ENCODE results near the gene TNFRSF18.

TNFRSF18 gene

DNA sequence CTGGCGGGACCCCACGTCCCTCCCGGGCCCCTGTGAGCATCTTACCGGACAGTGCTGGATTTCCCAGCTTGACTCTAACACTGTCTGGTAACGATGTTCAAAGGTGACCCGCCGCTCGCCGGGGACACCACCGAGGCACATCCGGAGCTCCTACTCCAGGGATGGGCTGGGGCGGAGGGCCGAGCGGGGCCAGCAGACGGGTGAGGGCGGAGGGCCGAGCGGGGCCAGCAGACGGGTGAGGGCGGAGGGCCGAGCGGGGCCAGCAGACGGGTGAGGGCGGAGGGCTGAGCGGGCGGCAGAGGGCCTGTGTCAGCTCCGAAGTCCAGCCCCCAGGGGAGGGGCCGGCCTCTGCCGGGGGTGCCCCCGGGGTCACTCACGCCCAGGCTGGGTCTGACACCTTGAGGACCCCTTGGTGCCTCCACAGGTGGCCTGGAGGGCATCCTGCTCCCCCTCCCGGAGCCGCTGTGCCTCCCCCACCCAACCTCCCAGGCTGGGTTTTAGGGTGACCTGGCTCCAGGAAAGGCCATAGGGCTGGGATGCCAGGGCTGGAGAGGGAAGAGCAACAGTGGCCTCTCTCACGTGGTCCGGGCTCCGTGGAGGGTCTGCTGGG lies 38.4 kb downstream of the TNFRSF18 start:
- no peak for DNase-seq (ENCODE audit: insufficient read length, low spot score)
- no peak for FAIRE-seq

- FAIRE-seq (no peak), DNase-seq (ENCODE audit: insufficient read length, low spot score) (no peak)
These were observed 39.0 kb downstream of the TNFRSF18 start for GRCh38 chr1:1167398-1167821.

GRCh38 chr1:1166642-1167397 lies 39.6 kb downstream of the TNFRSF18 start:
- no peak for DNase-seq (ENCODE audit: insufficient read length, low spot score)
- no peak for FAIRE-seq

DNA sequence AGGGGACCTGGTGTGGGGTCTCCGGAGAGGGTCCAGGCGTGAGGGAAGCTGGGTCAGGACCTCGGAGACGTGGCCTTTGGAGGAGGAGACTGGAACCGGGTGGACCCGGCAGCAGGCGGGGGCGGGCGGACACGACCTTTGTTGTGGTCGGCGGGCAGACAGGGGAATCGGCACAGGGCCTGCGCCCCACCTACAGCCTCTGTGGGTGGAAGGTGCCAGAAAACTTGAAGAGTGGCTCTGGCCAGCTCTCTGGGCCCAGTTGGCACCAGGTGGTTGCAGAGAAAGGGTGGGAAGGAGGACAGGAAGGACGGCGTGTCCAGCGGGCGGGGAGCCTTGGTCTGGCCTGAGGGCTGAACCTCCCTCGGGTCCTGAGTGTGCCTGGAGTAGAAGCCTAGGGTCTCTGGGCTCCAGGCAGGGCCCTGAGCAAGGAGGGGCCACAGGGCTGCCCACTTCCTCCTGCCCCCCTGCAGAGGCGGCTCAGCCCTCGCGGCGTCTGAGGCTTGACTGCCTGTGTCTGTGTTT lies 40.4 kb downstream of the TNFRSF18 start:
- no peak for FAIRE-seq

GRCh38 chr1:1165485-1165884 lies 40.9 kb downstream of the TNFRSF18 start:
- DNase-seq (ENCODE audit: insufficient read length, low spot score) (no peak), FAIRE-seq (no peak)

More for the DNA sequence above, 40.4 kb downstream of the TNFRSF18 start:
- no peak for DNase-seq (ENCODE audit: insufficient read length, low spot score)

GRCh38 chr1:1164701-1165451 lies 41.5 kb downstream of the TNFRSF18 start:
- no peak for DNase-seq (ENCODE audit: insufficient read length, low spot score)
- FAIRE-seq = no peak

DNA sequence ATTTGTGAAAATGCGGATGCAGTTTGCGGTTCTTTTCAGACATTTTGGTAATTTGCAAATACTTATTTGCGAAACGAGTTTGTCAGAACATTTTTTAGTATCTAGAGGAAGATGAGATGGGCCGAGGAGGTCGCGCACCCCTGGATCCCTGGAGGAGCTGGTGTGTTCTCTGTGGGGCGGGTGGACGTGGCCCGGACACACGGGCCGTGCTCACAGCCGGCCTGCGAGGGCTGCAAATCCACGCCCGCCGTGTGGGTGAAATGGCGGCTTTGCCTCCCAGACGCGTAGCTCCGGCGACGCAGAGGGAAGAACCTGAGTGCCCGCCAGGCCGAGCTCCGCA lies 42.1 kb downstream of the TNFRSF18 start:
- FAIRE-seq (no peak), DNase-seq (ENCODE audit: insufficient read length, low spot score) (no peak)

DNA sequence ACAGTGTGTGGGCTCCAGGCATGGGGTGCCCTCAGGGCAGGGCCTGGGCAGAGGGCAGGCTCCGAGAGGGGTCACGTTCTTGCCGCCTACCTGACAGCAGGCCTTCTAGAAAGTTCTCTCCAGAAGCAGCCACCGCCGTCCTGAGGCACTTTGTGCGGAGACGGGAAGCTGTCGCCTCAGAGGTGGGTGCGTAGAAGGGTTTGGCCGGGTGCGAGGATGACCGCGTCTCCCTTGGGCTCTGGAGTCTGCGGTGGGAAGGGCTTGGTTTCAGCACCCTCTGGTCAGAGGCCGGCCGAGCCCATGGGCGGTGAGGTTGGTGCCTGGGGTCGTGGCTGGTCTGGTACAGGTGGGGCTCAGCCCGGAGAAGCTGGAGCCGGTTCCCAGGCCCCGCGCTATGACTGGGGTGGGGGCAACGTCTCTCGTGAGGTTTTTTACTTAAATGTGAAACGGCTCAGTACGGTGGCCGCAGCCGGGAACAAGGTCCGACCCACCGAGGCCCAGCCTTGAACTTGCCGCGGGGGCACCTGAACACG lies 42.8 kb downstream of the TNFRSF18 start:
- FAIRE-seq (no peak), DNase-seq (ENCODE audit: insufficient read length, low spot score) (no peak)

GRCh38 chr1:1162597-1163537 lies 43.5 kb downstream of the TNFRSF18 start:
- no peak for DNase-seq (ENCODE audit: insufficient read length, low spot score)
- no peak for FAIRE-seq

- DNase-seq (ENCODE audit: insufficient read length, low spot score) = no peak
- no peak for FAIRE-seq
These were observed 44.7 kb downstream of the TNFRSF18 start for GRCh38 chr1:1161683-1162079.

GRCh38 chr1:1161078-1161682 lies 45.2 kb downstream of the TNFRSF18 start:
- FAIRE-seq = no peak
- DNase-seq (ENCODE audit: insufficient read length, low spot score) = no peak

DNA sequence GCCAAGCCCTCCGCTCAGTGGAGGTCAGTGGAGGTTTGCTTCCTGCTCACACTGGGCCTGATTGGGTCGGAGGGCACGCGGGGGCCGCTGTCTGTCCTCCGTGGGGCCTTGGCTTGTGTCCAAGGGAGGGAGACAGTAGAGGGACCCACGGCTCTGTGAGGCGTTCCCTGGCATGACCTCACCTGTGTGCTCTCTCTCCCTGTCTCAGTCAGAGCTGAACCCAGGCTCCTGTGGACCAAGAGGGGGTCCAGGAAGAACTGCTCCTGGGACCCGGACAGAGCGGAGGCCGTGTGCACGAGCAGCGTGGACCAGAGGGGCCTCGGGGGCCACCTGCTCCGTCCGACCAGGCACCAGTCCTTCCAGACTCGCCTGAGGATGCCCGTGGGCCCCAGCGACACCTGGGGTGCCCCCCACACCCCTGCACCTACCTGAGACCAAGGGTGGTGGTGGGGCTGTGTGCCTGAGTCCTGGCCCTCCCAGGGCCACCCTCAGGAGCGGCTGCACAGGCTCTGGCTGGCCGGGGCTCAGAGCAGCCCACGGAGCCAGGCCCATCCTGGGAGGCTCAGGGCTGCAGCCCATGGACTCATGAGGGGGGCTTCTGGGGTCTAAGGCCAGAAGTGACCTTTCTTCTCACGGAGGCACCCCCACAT lies 46.0 kb downstream of the TNFRSF18 start:
- FAIRE-seq (no peak), DNase-seq (ENCODE audit: insufficient read length, low spot score) (no peak)

DNA sequence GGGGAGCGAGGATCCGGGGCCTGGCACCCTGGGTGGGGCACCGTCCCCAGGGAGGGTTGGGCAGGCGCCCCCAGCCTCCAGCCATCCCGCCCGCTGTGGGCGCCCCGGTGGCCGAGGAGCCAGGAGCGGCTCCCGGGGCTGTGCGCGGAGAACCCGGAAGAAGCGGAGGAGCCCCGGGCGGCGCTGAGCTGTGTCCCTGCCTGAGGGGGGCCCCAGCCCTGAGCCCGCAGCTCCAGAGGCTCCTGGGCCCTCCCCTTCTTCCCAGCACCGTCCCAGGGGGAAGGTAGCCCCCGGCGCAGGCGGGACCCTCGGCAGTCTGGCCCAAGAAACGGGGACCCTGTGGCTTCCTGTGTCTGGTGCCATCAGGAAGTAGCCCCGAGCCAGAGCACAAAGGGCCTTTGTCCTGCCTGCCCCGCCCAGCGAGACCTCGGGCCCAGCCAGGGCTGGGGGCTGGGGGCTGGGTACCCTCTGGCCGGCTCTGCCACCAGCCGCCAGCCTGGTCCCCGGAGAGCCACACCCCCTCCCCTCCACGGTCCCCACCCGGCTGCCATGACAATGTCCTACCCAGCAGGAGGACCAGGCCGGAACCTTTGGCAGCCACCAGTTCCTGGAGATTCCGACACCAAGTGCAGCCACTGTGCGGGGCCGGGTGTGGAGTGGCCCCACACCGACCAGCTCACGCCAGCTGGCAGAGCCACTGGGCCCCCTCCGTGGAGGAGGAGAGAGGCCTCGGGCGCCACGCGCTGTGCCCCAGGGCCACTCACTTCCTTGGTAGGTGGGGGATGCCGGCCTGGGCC lies 48.3 kb downstream of the TNFRSF18 start:
- no peak for FAIRE-seq
- DNase-seq (ENCODE audit: insufficient read length, low spot score) = no peak

DNA sequence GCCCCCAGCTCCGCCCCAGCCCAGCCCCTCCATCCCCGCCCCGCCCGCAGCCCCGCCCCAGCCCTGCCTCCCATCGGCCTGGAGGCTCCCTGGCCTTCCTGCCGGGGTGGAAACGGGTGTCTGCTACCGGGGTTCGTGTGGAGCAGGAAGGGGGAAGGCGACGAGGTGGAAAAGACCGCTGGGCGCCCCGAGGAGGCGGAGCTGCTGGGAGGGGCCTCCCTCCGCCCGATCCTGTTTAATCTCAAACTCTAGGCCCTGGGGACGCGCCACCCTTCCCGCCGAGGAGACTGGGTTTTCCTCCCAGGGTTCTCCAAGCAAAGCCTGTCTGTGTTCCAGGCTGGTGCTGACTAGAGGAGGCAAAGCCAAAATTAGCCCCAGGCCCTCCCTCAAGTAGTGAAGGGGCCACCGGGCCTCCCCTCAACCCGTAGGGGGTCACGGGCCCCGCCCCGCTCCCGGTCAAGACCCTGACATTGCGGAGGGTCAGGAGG lies 48.9 kb downstream of the TNFRSF18 start:
- DNase-seq (ENCODE audit: insufficient read length, low spot score) (peak; percentile 21), FAIRE-seq (no peak)

DNA sequence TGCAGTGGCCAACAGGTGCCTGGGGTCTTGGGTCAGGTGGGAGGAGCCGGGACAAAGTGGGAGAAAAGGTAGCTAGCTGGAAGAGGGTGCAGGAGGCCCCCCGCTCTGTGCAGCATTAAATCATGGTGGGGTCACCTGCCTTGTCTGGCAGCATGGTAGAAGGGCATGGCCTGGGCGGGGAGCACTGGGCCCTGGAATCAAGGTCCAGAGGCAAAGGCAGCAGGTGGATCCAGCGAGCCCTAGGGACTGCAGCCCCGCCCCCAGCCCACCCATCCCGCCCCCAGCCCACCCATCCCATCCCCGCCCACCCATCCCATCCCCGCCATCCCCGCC lies 49.4 kb downstream of the TNFRSF18 start:
- DNase-seq (ENCODE audit: insufficient read length, low spot score) (no peak), FAIRE-seq (no peak)

DNA sequence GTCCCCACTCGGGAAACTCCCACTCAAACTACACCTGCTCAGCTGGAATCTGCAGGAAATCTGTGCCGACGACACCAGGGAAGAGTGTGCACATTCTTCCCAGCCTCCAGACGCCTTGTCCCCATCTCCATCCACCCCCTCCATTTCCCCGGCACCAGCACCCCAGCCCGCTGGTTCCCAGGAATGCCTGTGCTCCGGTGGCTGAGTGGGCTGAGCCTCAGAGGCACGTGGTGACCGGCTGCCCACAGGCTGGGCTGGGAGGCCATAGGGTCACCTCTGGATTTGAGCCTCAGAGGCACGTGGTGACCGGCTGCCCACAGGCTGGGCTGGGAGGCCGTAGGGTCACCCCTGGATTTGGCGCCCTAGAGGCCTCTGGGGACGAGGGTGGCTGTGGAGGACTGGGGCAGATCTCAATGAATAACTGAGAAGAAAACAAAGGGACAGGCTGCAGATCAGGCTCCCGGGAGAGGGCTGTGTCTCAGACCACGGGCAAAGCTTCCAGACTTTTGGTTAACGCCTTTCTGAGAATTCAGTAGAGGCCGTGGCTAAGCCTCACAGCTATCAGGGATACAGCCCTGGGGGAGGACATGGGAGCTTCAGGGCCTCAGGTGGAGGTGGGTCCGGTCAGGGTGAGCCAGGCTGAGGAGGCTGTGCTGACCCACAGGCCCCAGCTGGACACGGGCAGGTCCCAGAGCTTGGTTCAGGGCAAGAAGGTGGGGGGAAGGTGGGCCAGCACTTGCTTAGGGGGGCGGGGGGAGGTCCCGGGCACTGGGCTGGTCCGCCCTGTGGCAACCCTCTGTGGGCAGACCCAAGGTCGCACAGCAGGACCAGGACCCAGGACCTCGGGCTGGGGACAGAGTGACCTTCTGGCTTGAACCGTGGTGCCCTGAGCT lies 50.0 kb downstream of the TNFRSF18 start:
- FAIRE-seq (no peak), DNase-seq (ENCODE audit: insufficient read length, low spot score) (no peak)

DNA sequence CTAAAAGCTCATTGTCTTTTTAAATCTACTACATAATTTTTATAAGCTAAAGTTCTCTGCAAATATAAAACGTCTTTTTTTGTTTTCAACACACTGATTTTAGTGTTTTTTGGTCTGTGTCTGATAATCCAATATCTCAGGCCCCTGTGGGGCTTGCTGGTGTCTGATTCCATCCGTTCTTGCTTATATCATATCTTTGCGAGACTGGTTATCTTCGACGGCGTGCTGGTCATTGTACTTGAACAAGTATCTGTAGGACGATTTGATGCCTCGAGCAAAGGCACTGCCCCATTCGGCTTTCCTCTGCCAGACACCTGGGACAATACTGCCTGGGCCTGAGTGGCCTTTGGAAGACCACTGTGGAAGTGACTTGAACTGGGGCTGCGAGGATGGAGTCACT lies 51.1 kb downstream of the TNFRSF18 start:
- FAIRE-seq (no peak), DNase-seq (ENCODE audit: insufficient read length, low spot score) (no peak)

DNA sequence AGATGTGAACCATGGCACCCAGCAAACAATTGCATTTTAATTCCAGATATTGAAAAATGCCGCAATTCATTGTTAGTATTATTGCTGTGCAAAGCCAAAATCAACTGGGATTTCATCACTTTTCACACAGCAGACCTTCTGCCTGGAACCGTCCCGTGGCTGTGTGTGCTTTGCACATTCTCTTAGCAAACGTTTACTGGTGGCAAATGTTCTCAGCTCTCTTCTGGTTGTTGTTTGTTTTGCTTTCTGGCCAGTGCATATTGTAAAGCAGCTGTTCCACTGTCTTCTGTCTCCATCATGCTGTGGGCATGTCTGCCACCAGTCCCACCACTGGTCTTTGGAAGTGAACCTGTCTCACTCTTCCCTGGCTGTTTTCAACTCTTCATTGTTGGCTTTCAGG lies 52.5 kb downstream of the TNFRSF18 start:
- FAIRE-seq (no peak), DNase-seq (ENCODE audit: insufficient read length, low spot score) (no peak)

Measured in HTR-8/SVneo (cell line).